Esophagus squamous epithelium (tissue), 5 donors: ENCODE measurements around the gene CMTM8. TPM values are rescaled to one million over a fixed set of nuclear protein-coding genes. Genes with fewer than 3 reads are reported as not detected.

Source experiments
- DNase-seq: peaks from one replicate; lab custom pipeline; 2025; lab: John Stamatoyannopoulos, UW
- H3K27ac ChIP-seq, 4 donors: fragments of 200-600 bp; sonication (generic); one replicate each; pipeline ENCODE4 v1.5.1; 2016 to 2019; ENCODE audit warnings: mild to moderate bottlenecking in 1 of 4
- H3K27me3 ChIP-seq, 4 donors: fragments of 200-600 bp; sonication (generic); 1 replicate in 3 of 4; 2 replicates in 1 of 4; pipeline versions ENCODE4 v1.5.1 to v1.6.0; 2017 to 2021; ENCODE audit warnings: antibody characterized with exemption in 1 of 4
- H3K36me3 ChIP-seq, 3 donors: fragments of 200-600 bp; sonication (generic); one replicate each; pipeline ENCODE4 v1.5.1; 2016 to 2019
- H3K4me1 ChIP-seq, 3 donors: fragments of 200-600 bp; sonication (generic); one replicate each; pipeline ENCODE4 v1.5.1; 2017 to 2019
- H3K4me3 ChIP-seq, 4 donors: fragments of 200-600 bp; sonication (generic); 1 replicate in 3 of 4; 2 replicates in 1 of 4; pipeline ENCODE4 v1.5.1; 2016 to 2019; ENCODE audit warnings: mild to moderate bottlenecking in 2 of 4, moderate library complexity in 1 of 4
- H3K9me3 ChIP-seq, 3 donors: fragments of 200-600 bp; sonication (generic); one replicate each; pipeline ENCODE4 v1.5.1; 2016 to 2019
- CTCF ChIP-seq, 6 experiments: fragments of 450-650 bp in 4 of 6; fragments of 200-600 bp in 2 of 6; sonication (generic) in 2 of 6; IDR thresholded peaks; one replicate each; pipeline ENCODE4 v1.5.1; 2016 to 2019; ENCODE audit warnings: antibody characterized with exemption in 6 of 6, mild to moderate bottlenecking in 4 of 6, moderate library complexity in 4 of 6
- POLR2A ChIP-seq, 4 donors: fragments of 450-650 bp; IDR thresholded peaks; one replicate each; pipeline ENCODE4 v1.6.1; 2017; ENCODE audit warnings: antibody characterized with exemption in 4 of 4, mild to moderate bottlenecking in 4 of 4, moderate library complexity in 3 of 4
- WGBS, 2 donors: methylation state at CpG; one replicate each; pipeline ENCODE4 v1.1.5; 2018; 5-methylcytosine and 5-hydroxymethylcytosine counted together
- intact Hi-C: fragments of 100-400 bp; cut with DNase I; formaldehyde crosslinking; loops from one replicate; pipeline ENCODE4 v1.15.0; 2022
- small RNA-seq, 4 donors: library from RNA; depleted of rRNA; stranded (forward); fragments of <200 nt; gene quantifications; one replicate each; pipeline ENCODE3, GENCODE V24; 2016
- total RNA-seq, 4 donors: library from RNA; depleted of rRNA; stranded (reverse); fragments of >200 nt; gene quantifications; one replicate each; pipeline ENCODE4 v1.1.0, GENCODE V29; 2016
- donor health status: DM: yes; HTN: yes; CAD: no.

CMTM8 gene
- total RNA-seq, 4 donors from 2014 or later = 3.8 to 7.4 (median 4.3) TPM

- DNase-seq = no peak
- Histone ChIP-seq H3K4me1 (peaks cover 0 to 19% (median 8%) of the 10 kb centered on the region in 3 donors), H3K9me3 (no peaks in the 10 kb centered on the region), H3K36me3 (no peaks in the 10 kb centered on the region), H3K27me3 (peaks cover 0 to 100% (median 2%) of the 10 kb centered on the region in 4 donors), H3K4me3 (no peak overlapping the region), H3K27ac (peak overlapping the region in 3 of 4 donors; percentile 38 to 61 (median 59))
- no peak for TF ChIP-seq CTCF (IDR thresholded peaks at IDR 0.05)
- no peak for TF ChIP-seq POLR2A (IDR thresholded peaks at IDR 0.05)
- intact Hi-C loops = no loop called here
- WGBS, 2 donors = 66 to 67% methylated on average over 6 of the region's 6 CpGs
These were observed 176.2 kb downstream of the CMTM8 start for GRCh38 chr3:32414522-32415202.

- no peak for DNase-seq
- Histone ChIP-seq H3K4me3 (no peak overlapping the region), H3K27ac (peak overlapping the region in 2 of 4 donors; percentile 49 to 80), H3K36me3 (no peaks in the 10 kb centered on the region), H3K27me3 (peaks cover 0 to 90% (median 0%) of the 10 kb centered on the region in 4 donors), H3K4me1 (peaks cover 6 to 55% (median 29%) of the 10 kb centered on the region in 3 donors), H3K9me3 (peaks cover 0 to 5% (median 0%) of the 10 kb centered on the region in 3 donors)
- WGBS, 2 donors = 72 to 74% methylated on average over 2 of the region's 2 CpGs
- TF ChIP-seq CTCF (IDR thresholded peaks at IDR 0.05) (no peak), POLR2A (IDR thresholded peaks at IDR 0.05) (no peak)
- intact Hi-C loops = no loop called here
These were observed 181.3 kb downstream of the CMTM8 start for GRCh38 chr3:32419742-32420125.

Small RNA genes lying within 50 kb of the gene (small RNA-seq; reads per million reads assigned to genes)
- gene AC097639.2 = 0 reads per million in 4 donors

Other genes starting within 250 kb of the CMTM8 start
- gene GPD1L, start 132.1 kb upstream of the CMTM8 start, total RNA-seq = 10 to 100 TPM; 20.1 to 70.0 (median 45.0) TPM
- gene CMTM7, start 153.2 kb downstream of the CMTM8 start, total RNA-seq = 1 to 10 TPM in 2 of 4 donors, under 1 TPM in 1, not detected in 1; 0.35 to 6.7 (median 3.0) TPM